OCI-LY7 (cell line): ENCODE results near the gene RTN4. TPM values are rescaled to one million over a fixed set of nuclear protein-coding genes. Genes with fewer than 3 reads are reported as not detected.

Experiments
- BruUV-seq: library from RNA; stranded (reverse); fragments of 400-500 nt; replicated peaks from 2 replicates; lab custom pipeline; 2021; lab: Mats Ljungman, UMichigan
- CTCF ChIA-PET: fragments of 300-600 bp; sonication (Branson Sonifier 250); formaldehyde crosslinking; loops from one replicate; lab custom pipeline; 2022; ENCODE audit warnings: antibody characterized with exemption; ENCODE audit not compliant: unreplicated experiment; lab: Charles Lee
- POLR2A ChIA-PET: fragments of 300-600 bp; sonication (Branson Sonifier 250); formaldehyde crosslinking; loops from one replicate; lab custom pipeline; 2022; ENCODE audit warnings: antibody characterized with exemption; lab: Charles Lee
- DNase-seq: peaks from one replicate; pipeline ENCODE4 v3.0.0-alpha.2; 2015; ENCODE audit warnings: low spot score
- H2AFZ ChIP-seq: fragments of 200-600 bp; sonication (generic), shearing (Covaris generic); 2 replicates; pipeline ENCODE4 v1.6.1; 2014; ENCODE audit warnings: mild to moderate bottlenecking, antibody characterized with exemption, low read length, moderate library complexity
- H3K27ac ChIP-seq: fragments of 200-600 bp; sonication (generic); 2 replicates; pipeline ENCODE4 v1.5.1; 2014; ENCODE audit warnings: mixed run types, low read depth, mild to moderate bottlenecking, moderate library complexity, low read length, inconsistent platforms; ENCODE audit not compliant: poor library complexity, severe bottlenecking
- H3K36me3 ChIP-seq: fragments of 200-600 bp; sonication (generic); 2 replicates; pipeline ENCODE4 v1.6.1; 2014; ENCODE audit warnings: mild to moderate bottlenecking, antibody characterized with exemption, low read length, moderate library complexity, mixed read lengths; ENCODE audit not compliant: insufficient read depth
- H3K4me1 ChIP-seq: fragments of 200-600 bp; sonication (generic); 2 replicates; pipeline ENCODE4 v1.5.1; 2014; ENCODE audit warnings: mild to moderate bottlenecking, low read length; ENCODE audit not compliant: insufficient read depth, poor library complexity, severe bottlenecking
- H3K4me2 ChIP-seq: fragments of 200-600 bp; sonication (generic); 2 replicates; pipeline ENCODE4 v1.6.1; 2014; ENCODE audit warnings: mild to moderate bottlenecking, low read length
- H3K4me3 ChIP-seq: fragments of 200-600 bp; sonication (generic); 2 replicates; pipeline ENCODE4 v1.5.1; 2014; ENCODE audit warnings: mild to moderate bottlenecking, low read depth, low read length; ENCODE audit not compliant: poor library complexity, severe bottlenecking
- H3K79me2 ChIP-seq: fragments of 200-600 bp; sonication (generic); 2 replicates; pipeline ENCODE4 v1.6.1; 2016; ENCODE audit warnings: low read depth, mild to moderate bottlenecking, low read length, moderate library complexity, mixed read lengths; ENCODE audit not compliant: insufficient read depth
- H3K9me2 ChIP-seq: fragments of 200-600 bp; sonication (generic); 2 replicates; pipeline ENCODE4 v1.6.1; 2016; ENCODE audit warnings: mild to moderate bottlenecking, low read length, mixed read lengths; ENCODE audit not compliant: insufficient read depth
- H3K9me3 ChIP-seq: fragments of 200-600 bp; sonication (generic); 2 replicates; pipeline ENCODE4 v1.6.1; 2014; ENCODE audit warnings: mild to moderate bottlenecking, mixed run types, low read length, mixed read lengths
- H4K20me1 ChIP-seq: fragments of 200-600 bp; sonication (generic); 2 replicates; pipeline ENCODE4 v1.6.1; 2014; ENCODE audit warnings: mild to moderate bottlenecking, antibody characterized with exemption, low read length, moderate library complexity, mixed read lengths; ENCODE audit not compliant: insufficient read depth
- CTCF ChIP-seq: fragments of 200-600 bp; sonication (generic); conservative IDR thresholded peaks from 2 replicates; pipeline ENCODE4 v1.5.1; 2014; ENCODE audit warnings: mild to moderate bottlenecking, antibody characterized with exemption, low read length, moderate library complexity, mixed read lengths
- EZH2phosphoT487 ChIP-seq: fragments of 200-600 bp; sonication (generic); IDR thresholded peaks from 2 replicates; pipeline ENCODE4 v1.6.1; 2018; ENCODE audit warnings: low read depth, borderline replicate concordance, mild to moderate bottlenecking, mixed run types, antibody characterized with exemption, low read length, moderate library complexity, mixed read lengths
- intact Hi-C: fragments of 100-400 bp; cut with micrococcal nuclease; formaldehyde crosslinking; loops from one replicate; pipeline ENCODE4 v1.10.0; 2022; ENCODE audit not compliant: unreplicated experiment
- total RNA-seq, 2 experiments: library from RNA; depleted of rRNA in 1 of 2; stranded (reverse); fragments of >200 nt in 1 of 2; shearing (Covaris generic) in 1 of 2; gene quantifications; 2 replicates each; pipeline ENCODE4 v1.2.3, GENCODE V29; 2014 to 2022

The RTN4 gene
- total RNA-seq, 2 experiments from 2014 or later: 36.5 to 75.2 TPM

GRCh38 chr2:54952425-54952824 is 97.8 kb downstream of the RTN4 start:
- no TSS peak for BruUV-seq
- Histone ChIP-seq H3K27ac (no peak overlapping the region), H3K9me3 (no peaks in the 10 kb centered on the region), H2AFZ (no peak overlapping the region), H3K4me1 (no peaks in the 10 kb centered on the region), H3K79me2 (no peaks in the 10 kb centered on the region), H4K20me1 (no peaks in the 10 kb centered on the region), H3K36me3 (peaks cover 100% of the 10 kb centered on the region), H3K4me2 (no peak overlapping the region), H3K4me3 (no peak overlapping the region), H3K9me2 (no peaks in the 10 kb centered on the region)
- no peak for DNase-seq
- no peak for TF ChIP-seq CTCF
- no peak for TF ChIP-seq EZH2phosphoT487
- intact Hi-C loops: no loop called here
- CTCF ChIA-PET: no interaction called here
- POLR2A ChIA-PET: interaction anchor here (0.6 kb wide), 1 partner anchor 522 kb away, joined by 4 read pairs; no protein-coding TSS in a partner anchor

GRCh38 chr2:54950811-54951210 is 99.4 kb downstream of the RTN4 start:
- BruUV-seq: no TSS peak
- Histone ChIP-seq H4K20me1 (no peaks in the 10 kb centered on the region), H3K9me2 (no peaks in the 10 kb centered on the region), H2AFZ (no peak overlapping the region), H3K9me3 (no peaks in the 10 kb centered on the region), H3K27ac (no peak overlapping the region), H3K4me1 (no peaks in the 10 kb centered on the region), H3K36me3 (peaks cover 100% of the 10 kb centered on the region), H3K4me2 (no peak overlapping the region), H3K4me3 (no peak overlapping the region), H3K79me2 (no peaks in the 10 kb centered on the region)
- ChIA-PET CTCF (no interaction called here), POLR2A (interaction anchor here (0.6 to 0.9 kb wide), 2 partner anchors 13 to 220 kb away, joined by 3 read pairs; no protein-coding TSS in a partner anchor)
- intact Hi-C loops: no loop called here
- TF ChIP-seq EZH2phosphoT487: no peak
- TF ChIP-seq CTCF: no peak
- no peak for DNase-seq

- no peaks in the 10 kb centered on the region for H3K4me1 ChIP-seq
- no peak for DNase-seq
- H3K79me2 ChIP-seq: no peaks in the 10 kb centered on the region
- TF ChIP-seq CTCF (no peak), EZH2phosphoT487 (no peak)
- H3K36me3 ChIP-seq: peaks cover 97% of the 10 kb centered on the region
- H3K4me2 ChIP-seq: no peak overlapping the region
- intact Hi-C loops: no loop called here
- CTCF ChIA-PET: no interaction called here
- POLR2A ChIA-PET: interaction anchor here (0.6 kb wide), 1 partner anchor 335 kb away, joined by 3 read pairs; no protein-coding TSS in a partner anchor
- no TSS peak for BruUV-seq
- no peak overlapping the region for H3K4me3 ChIP-seq
- no peaks in the 10 kb centered on the region for H3K9me3 ChIP-seq
- no peak overlapping the region for H2AFZ ChIP-seq
- H3K9me2 ChIP-seq: no peaks in the 10 kb centered on the region
- no peaks in the 10 kb centered on the region for H4K20me1 ChIP-seq
- H3K27ac ChIP-seq: no peak overlapping the region
These were observed 100.8 kb downstream of the RTN4 start for GRCh38 chr2:54949431-54949830.
